Putamen (tissue), 1 donor: ENCODE results near the gene FNDC3B.
"Not testable (repeated sequence)": the region's sequence is repeated elsewhere in the genome, so short reads cannot be mapped to it uniquely, and the experiment has no call there.

ENCODE experiments used
- DNase-seq: peaks from one replicate; pipeline ENCODE4 v3.0.0-alpha.2; 2016; ENCODE audit warnings: low spot score

FNDC3B gene

DNA sequence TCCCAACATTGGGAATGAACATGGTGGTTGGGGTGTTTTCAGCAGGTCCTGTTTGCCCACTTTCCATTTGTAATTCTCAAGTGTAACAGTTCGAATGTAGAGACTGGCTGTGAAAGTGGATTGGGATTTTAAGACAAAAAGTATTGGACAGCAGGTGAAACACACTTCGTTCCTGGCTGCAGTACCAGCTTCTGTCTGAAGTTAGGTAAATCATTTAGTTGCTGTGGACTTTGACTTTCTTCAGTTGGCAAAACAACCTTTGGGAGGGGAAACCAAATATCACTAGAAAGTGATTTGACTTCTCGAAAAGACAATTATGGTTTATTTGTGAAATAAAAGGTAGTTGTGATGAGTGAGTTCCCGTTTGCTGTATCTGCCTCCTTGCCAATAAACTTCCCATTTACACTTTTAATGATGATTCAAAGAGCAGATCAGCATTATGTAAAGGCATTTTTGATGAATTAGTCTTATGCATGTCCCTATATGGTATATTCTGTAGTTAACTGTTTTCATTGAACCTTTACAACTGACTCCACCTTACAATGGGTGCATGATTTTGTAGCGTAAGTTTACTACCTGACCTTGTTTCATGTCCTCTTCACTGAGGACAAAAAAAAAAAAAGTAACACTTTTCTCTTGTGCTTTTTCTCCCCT is 34.0 kb downstream of the FNDC3B start:
- DNase-seq: no peak

DNA sequence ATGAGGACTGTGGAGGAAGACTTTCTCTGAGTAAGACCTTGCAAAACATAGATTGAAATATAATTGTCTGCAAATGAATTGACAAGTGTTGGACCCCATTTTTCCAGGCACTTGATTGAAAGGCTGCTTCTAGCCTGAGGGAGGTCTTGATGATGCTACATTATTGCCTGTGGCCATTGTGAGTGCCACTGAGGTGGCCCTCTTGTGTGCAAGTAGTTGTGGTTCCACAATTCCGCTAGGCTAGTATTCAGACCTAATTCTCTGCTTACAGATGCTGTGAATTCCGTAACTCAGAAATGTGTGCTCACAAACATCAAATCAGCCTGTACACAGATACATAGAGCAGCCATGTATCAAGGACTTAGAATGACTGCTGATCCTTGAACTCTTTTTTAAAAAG is 34.7 kb downstream of the FNDC3B start:
- no peak for DNase-seq

DNA sequence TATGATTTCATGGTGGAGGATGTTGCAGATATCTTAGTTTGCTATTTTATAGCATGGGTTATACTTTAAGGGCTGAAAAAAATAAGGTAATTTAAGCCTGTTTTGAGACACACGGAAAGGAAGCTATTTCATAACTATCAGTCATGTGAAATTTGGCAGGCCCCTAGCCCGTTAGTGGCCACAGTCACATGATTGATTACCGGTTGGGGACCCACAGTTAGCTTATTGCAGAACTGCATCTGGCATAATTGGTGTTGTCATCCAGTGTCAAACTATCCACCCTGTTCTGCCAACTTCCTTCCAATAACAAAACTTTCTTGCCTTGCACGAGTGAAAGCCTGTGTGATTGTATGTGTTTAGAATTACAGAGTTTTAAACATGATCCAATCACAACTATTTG is 35.2 kb downstream of the FNDC3B start:
- no peak for DNase-seq

DNA sequence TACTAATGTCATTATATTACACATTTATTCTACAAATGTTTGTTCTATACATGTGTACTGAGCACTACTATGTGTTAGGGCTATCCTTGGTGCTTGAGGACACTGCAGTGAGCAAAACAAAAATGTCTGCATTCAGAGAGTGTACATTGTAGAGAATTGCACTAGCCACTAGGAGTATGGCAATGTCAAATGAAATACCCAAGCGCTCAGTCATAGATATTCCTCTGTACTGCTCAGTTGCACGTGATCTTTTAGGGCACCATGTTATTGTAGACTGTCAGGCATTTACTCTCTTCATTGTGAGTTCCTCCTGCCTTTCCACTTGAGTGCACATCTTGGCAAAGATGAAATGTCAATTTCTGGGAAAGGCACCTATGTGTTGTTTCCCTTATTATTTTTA is 36.8 kb downstream of the FNDC3B start:
- DNase-seq: no peak

DNA sequence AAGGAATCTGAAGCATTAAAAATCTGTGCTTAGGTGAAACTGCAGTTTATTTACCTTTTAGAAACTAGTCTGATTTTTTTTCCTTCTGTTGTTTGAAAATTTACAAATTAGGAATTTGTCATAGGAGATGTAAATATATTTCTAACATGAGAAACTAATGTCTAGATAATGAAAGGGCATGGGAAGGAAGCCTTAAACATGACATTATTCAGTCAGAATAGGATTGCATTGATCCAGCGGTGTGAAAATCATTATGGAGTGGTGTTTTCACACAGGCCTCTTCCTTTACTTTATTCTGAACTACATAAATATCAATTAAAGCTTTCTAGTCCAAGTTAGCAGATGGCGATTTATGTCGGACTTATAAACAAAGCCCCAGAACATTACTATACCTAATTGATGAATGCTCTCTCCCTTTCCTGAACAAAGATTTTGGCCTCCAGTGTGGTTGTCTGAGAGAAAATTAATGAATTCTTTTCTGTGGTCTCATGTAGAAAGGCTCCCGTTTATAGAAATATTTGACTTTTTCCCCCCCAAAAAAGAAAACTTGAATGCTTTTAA is 37.9 kb downstream of the FNDC3B start:
- DNase-seq: no peak

DNA sequence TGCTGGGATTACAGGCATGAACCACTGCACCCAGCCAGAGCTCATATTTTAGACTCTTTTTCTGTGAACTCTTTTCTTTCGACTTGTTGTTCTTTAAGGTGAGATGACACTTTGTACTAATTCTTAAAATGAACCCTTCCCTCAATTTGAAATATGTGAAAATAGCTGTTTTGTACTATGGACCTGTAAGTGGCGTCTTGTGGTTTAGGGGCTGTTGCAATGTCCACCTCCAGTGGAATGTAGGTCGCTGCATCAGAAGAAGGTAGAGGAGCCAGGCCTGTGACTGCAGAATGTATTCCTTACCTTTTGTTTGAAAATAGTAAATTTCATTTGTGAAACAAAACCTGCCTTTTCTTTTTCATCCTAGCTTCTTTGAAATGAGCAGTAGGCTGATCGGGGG is 38.9 kb downstream of the FNDC3B start:
- no peak for DNase-seq

DNA sequence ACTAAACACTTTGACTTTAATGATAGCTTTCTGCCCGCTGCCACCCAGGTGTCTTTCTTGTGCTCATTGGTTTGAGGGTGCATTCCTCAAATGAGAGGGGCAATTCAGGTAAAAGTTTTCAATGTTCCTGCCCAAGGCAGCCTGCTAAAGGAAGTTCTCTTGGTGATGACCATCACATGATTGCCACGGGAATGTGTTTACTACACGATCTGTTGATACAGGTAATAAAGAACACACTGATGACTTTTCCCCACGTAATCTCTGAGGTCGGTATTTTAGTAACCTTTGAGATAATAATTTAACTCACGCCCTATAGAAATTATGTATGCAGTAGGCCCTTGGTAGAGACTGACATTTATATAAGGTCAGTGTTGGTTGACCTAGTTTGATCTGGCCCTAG is 39.3 kb downstream of the FNDC3B start:
- DNase-seq: no peak

DNA sequence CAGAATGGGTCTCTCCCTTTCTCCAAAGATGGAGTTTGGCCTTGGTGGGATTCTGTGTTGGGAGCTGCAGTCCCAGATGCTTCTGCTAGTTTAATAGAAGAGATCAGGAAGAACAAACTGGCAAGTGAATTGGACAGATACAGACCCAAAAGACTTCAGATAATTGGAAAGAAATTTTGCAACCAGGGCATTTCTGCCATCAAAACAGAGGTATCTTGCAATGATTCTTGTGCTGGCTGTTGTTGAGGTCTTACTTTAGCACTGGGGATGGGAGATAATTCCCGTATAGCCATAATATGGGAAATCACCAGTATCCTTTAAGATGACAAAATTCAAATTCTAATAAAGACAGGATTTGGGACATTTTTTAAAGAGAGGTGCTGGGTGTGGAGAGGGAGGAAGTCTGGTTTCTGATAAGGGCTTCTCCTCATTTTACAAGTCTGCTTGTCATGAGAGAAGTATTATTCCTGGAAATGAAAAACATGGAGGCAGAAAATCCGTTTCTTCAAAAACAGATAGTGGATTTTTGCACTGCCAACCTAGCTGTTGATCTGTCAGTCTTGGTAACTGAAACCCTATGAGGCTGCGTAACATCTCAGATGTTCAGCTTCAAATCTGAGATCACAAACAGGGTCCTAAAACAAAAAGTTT is 40.1 kb downstream of the FNDC3B start:
- no peak for DNase-seq

DNA sequence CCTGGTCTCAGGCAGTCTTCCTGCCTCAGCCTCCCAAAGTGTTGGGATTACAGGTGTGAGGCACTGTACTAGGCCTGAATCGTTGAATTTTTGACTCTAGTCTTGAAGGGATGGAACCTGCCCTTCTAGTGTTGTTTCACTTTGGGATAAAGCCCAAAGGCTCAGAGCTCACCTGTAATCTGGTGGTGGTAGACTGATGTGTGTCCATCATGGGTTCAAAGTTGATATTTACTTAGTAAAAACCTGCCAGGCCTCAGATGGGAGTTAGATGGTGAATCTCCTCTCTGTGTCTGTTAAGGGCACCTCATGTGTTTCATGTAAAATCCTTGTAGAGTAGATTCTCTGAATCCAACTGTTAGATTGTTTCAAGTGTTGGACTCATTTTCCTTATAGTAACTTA is 41.1 kb downstream of the FNDC3B start:
- DNase-seq: no peak

DNA sequence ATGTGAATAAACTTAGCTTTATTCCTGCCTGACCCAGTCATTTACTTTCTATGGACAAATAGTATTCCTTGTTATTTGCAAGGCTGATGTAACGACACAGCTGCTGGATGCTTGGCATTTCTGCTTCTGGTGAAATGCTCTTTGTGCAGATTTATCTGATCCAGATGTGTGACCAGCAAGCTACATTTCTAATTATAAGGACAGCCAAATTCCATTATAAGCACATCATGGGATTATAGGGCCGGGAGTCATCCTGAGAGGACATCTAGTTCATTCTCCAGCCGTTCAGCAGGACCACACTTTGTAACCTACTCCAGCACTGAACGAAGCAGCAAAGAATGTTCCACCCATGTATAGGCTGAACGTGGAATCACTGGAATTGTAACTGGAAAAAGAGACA is 42.9 kb downstream of the FNDC3B start:
- DNase-seq: peak; percentile 26

DNA sequence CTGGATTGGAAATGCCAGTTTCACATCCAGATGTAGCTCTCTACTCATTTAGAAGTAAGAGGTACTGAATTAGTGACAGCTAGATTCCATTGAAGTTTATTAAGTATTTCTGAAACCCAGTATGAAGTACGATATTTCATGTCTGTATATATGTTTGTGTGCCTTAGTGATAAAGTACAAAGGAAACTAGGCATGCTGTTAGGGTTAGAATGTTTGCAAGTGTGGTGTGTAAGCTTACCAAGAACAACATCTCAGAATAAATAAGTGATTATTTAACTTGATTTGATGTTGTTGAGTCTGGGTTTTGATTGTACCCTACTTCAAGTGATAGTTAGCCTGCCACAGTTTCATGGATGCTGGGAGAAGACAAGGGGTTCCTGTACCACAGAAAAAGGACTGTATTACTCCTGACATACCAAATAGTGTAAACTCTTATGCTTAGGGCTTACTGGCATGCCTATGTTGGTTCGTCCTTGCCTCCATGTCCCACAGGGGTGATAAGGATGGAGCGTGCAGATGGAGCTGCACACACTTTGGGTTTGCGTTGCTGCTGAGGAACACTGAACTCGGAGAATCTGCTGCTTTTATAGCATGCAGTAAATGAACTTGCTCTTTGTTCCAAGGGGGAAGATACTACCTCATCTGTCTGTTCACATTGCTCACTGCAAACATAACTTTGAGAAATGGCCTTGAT is 43.6 kb downstream of the FNDC3B start:
- DNase-seq: no peak

DNA sequence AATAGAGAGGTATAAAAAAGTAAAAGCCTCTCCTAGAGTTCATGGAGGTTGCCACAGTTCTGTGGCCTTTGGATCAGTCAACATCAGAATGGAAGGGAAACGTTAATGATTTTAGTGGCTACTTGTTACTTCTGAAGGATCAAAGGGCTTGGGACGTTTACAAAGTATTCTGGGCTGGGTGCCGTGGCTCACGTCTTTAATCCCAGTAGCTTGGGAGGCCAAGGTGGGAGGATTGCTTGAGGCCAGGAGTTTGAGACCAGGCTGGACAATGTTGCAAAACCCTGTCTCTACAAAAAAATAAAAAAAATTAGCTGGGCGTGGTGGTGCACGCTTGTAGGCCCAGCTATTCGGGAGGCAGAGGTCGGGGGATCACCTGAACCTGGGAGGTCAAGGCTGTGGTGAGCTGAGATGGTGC is 44.6 kb downstream of the FNDC3B start:
- no peak for DNase-seq

DNA sequence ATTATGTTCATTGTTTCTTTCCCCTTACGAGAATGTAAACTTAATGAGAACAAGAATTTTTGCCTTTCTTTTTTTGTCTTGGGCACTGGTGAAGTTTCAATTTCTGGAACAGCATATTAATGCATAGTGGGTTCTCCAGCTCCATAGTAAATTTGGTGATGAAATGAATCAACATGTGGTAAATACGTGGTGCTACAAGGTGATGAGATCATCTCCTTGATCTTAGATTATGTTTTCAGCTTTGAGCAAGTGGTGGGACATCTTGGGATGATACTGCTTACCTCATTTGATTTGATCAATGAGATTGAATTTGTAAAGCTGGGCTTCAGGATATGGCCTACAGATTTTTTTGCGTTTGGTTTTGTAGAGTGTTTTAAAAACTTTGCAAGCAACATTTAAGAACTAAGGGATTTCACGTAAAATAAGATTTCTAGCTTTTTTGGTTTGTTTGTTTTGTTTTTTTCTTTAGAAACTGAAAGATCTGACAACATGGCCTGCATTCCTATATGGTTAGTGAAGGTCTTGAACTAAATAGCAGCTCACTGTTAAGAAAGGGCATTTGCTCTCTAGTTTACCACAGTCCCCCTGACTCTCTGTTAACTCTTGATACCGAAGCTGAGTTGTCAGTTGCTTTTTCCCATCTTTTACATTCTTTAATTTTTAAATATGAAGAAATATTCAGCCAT is 45.6 kb downstream of the FNDC3B start:
- no peak for DNase-seq

DNA sequence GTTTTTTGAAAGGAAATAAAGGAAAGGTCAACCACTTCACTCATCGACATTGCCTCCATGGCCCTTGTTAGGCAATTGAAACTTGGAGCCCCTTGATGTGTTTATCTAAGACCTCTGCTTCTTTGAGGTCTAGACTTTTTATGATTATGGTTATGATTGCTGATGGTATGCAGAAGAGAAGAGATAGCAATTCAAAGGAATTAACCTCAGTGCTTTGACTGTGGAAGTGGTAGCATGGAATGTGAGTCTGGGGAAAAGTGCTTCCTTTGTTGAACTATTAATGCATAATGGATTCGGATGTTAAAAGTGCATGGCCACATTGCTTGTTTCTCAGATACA is 46.1 kb downstream of the FNDC3B start:
- DNase-seq: no peak

DNA sequence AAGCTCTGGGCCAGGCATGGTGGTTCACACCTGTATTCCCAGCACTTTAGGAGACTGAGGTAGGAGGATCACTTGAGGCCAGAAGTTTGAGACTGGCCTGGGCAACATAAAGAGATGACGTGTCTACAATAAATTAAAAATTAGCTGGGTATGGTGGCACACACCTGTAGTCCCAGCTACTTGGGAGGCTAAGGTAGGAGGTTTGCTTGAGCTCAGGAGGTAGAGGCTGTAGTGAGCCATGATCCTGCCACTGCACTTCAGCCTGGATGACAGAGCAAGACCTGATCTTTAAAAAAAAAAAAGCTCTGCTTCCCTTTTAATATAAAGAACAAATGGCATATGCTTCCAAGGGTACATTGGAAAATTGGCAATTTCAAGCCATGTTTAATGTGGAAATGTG is 46.7 kb downstream of the FNDC3B start:
- no peak for DNase-seq

DNA sequence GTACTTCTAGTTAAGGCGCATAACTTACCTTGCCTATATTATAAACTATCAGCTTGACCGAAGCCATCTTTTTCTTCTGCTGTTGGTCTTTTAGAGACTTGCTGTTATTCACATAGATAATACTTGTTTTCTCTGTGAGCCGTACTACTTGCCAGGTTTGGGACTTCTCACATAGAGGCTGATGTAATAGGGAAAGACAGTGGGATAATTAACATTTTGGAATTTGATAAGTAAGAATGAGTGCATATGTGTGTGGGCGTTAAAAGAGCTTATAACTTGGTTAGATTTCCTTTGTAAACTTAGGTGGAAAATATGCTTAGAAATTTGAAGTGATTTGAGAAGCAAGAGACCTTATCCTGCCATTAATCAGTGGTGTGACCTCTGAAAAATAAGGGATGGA is 47.8 kb downstream of the FNDC3B start:
- DNase-seq: peak; percentile 19

DNA sequence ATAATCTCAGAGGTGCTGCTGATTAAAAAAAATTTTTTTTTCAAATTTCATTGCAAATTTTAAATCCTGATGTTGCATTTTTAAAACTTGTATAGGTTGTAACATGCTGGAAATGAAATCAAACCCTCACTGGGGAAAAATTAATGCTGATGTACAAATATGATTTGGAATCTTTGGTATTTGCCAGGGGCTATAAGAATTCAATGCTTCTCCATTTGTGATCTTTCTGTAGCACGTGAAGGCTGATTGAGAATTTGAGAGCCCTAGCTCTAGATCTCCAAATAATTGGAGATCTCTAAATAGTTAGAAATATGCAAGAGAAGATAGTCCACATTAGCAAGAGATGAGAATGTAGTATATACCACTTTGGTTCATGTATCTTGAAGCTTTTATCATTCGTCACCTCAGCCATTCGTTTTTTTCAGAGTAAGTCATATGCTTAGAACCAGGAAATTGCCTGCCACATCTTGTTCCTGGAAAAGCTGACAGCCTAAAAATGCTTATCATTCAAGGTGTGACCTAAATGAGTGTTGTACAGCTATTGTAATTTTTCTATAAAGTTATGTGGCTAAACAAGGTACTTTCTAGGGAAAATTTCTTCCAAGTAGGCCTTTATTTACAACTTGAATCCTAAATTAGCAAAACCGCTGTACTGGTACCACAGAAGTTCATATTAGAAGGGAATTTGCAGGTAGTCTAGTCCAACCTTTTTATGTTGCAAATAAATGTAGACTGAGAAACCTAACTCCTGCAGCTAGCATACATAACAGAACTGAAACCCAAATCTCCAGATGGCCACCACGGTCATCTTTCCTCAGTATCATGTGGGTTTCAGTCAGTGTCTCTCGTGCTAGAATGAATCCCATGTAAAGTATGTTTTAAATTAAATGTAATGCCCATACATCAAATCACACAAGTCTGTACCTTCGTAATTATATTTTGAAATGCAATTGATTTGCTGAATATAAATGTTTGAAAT is 48.5 kb downstream of the FNDC3B start:
- DNase-seq: no peak

DNA sequence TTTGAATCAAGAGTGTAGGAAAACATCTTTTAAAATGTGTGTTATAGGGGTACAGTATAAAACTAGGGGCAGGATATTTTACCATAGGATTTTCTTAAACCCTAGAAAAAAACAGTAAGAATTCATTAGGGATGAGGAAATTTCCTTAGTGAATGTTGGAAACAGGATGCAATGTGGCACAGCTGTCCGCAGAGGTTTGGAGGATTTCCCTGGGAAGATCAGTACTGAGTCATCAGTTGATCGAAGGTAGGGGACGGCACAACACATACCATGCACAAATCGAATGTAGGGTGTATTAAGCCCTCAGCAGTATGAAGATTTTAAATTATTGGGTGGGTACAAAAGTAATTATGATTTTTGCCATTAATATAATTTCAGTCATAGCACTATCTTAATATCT is 49.9 kb downstream of the FNDC3B start:
- DNase-seq: no peak

DNA sequence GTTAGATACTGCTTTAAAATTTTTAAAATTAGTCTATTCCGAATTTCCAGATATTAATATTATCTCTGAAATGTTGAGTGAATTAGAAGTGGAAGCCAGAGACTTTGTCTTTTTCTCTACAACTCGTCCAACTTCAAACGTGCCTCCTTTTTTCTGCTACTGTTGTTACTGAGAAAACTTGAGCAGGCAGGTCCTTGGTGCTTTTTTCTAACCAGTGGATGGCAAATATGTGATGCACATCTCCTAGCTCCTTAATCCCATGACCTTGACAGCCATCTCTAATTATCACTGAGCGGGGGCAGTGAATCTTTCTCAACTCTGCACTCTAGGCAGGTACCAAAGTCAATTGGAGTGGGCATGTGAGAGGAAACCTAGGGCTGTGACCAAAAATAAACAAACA is 50.7 kb downstream of the FNDC3B start:
- no peak for DNase-seq

DNA sequence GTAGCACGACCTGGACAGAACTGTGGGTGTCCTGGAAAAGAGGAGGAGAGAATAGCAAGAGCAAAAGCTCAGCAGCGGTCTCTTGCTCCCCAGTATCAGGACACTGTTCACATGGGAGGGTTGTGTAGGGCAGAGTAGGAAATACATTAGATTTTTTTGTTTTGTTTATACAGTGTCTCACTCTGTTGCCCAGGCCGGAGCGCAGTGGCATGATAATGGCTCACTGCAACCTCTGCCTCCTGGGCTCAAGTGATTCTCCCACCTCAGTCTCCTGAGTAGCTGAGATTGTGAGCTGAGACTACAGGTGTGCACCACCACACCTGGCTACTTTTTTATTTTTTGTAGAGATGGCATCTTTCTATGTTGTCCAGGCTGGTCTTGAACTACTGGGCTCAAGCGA is 53.3 kb downstream of the FNDC3B start:
- no peak for DNase-seq

DNA sequence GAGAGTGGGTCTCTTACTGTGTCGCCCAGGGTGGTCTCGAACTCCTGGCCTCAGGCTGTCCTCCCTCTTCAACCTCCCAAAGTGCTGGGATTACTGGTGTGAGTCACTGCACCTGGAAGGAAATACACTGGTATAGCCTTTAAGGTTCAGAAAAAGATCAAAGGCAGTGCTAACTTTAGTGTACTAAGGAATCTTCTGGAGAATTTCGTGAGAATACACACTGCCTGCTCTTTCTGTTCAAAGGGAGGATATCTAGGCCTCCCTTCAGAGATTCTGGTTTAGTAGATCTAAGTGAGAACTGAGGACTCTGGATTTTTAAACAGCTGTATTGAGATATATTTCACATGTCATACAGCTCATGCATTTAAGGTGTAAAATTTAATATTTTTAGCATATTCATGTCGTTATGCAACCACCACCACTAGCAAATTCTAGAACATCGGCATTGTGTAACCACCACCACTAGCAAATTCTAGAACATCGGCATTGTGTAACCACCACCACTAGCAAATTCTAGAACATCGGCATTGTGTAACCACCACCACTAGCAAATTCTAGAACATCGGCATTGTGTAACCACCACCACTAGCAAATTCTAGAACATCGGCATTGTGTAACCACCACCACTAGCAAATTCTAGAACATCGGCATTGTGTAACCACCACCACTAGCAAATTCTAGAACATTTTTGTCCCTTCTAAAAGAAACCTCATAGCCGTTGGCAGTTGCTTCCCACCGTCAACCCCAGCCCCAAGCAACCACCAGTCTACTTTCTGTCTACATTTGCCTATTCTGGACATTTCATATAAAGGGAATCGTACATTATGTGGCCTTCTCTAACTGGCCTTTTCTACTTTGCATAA is 54.4 kb downstream of the FNDC3B start:
- DNase-seq: not testable (repeated sequence)
